Neutrophil (primary cell): ENCODE results near the gene SORCS1.

Source experiments
- H3K27ac ChIP-seq: fragments of 200-600 bp; sonication (generic); 2 replicates; pipeline ENCODE4 v1.5.1; 2016; ENCODE audit warnings: mild to moderate bottlenecking, moderate library complexity
- H3K27me3 ChIP-seq: fragments of 200-600 bp; sonication (generic); 2 replicates; pipeline ENCODE4 v1.6.0; 2016; ENCODE audit warnings: mild to moderate bottlenecking
- H3K36me3 ChIP-seq: fragments of 200-600 bp; sonication (generic); 2 replicates; pipeline ENCODE4 v1.5.1; 2017
- H3K4me1 ChIP-seq, 2 experiments: fragments of 200-600 bp in 1 of 2; sonication (generic) in 1 of 2; 1 replicate in 1 of 2; 2 replicates in 1 of 2; pipeline versions ENCODE4 v1.5.1 to v1.6.1; 2013 to 2016; ENCODE audit warnings: low read depth in 1 of 2, low read length in 1 of 2, mild to moderate bottlenecking in 1 of 2, moderate library complexity in 1 of 2; ENCODE audit not compliant: control insufficient read depth in 1 of 2, insufficient read depth in 1 of 2
- H3K4me3 ChIP-seq, 2 experiments: fragments of 200-600 bp in 1 of 2; sonication (generic) in 1 of 2; 1 replicate in 1 of 2; 2 replicates in 1 of 2; pipeline ENCODE4 v1.5.1; 2013 to 2016; ENCODE audit warnings: low read depth in 1 of 2, low read length in 1 of 2, mild to moderate bottlenecking in 1 of 2, moderate library complexity in 1 of 2
- H3K9me3 ChIP-seq: fragments of 200-600 bp; sonication (generic); 2 replicates; pipeline ENCODE4 v1.5.1; 2016
- TF ChIP-seq, protein P1 (sequence below): fragments of 200-600 bp; sonication (generic); IDR thresholded peaks from 2 replicates; pipeline ENCODE4 v1.5.1; 2016; ENCODE audit warnings: antibody characterized with exemption

Gene SORCS1

GRCh38 chr10:107163881-107164861 is at the start of gene SORCS1:
SORCS1 (minus strand) TSS chr10:107164706.
- Histone ChIP-seq H3K4me3 (no peak within 1 kb of the TSS), H3K36me3 (no peaks in the 10 kb centered on the region), H3K4me1 (no peaks in the 10 kb centered on the region), H3K27ac (no peak within 1 kb of the TSS), H3K9me3 (no peaks in the 10 kb centered on the region), H3K27me3 (peaks cover 73% of the 10 kb centered on the region)
- TF ChIP-seq, protein P1, sequence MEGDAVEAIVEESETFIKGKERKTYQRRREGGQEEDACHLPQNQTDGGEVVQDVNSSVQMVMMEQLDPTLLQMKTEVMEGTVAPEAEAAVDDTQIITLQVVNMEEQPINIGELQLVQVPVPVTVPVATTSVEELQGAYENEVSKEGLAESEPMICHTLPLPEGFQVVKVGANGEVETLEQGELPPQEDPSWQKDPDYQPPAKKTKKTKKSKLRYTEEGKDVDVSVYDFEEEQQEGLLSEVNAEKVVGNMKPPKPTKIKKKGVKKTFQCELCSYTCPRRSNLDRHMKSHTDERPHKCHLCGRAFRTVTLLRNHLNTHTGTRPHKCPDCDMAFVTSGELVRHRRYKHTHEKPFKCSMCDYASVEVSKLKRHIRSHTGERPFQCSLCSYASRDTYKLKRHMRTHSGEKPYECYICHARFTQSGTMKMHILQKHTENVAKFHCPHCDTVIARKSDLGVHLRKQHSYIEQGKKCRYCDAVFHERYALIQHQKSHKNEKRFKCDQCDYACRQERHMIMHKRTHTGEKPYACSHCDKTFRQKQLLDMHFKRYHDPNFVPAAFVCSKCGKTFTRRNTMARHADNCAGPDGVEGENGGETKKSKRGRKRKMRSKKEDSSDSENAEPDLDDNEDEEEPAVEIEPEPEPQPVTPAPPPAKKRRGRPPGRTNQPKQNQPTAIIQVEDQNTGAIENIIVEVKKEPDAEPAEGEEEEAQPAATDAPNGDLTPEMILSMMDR, result no peak

GRCh38 chr10:107214261-107214660 is 49.8 kb upstream of the SORCS1 start:
- TF ChIP-seq, protein P1, result no peak
- Histone ChIP-seq H3K4me1 (no peaks in the 10 kb centered on the region), H3K27me3 (no peaks in the 10 kb centered on the region), H3K27ac (no peak overlapping the region), H3K36me3 (no peaks in the 10 kb centered on the region), H3K4me3 (no peak overlapping the region), H3K9me3 (no peaks in the 10 kb centered on the region)

DNA sequence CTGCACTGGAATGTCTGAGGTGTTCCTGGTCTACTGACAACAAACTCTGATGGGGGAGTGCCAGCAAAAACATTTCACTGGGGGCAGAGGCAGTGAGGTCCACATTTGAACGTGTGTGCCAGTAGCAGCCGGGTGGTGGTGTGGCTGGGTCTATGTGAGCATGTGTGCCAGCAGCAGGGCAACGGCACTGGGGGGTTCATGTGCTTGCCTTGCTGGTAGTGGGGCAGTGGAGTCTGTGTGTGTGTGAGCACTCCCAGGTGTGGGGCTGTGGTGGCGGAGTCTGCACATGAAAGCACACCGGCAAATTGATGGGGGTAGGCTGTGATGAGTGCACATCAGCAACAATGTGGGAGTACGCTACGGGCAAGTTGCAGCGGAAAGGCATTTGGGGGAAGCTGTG is 49.4 kb upstream of the SORCS1 start:
- Histone ChIP-seq H3K27ac (no peak overlapping the region), H3K9me3 (no peaks in the 10 kb centered on the region), H3K36me3 (no peaks in the 10 kb centered on the region), H3K27me3 (no peaks in the 10 kb centered on the region), H3K4me1 (no peaks in the 10 kb centered on the region), H3K4me3 (no peak overlapping the region)
- TF ChIP-seq, protein P1, result no peak

DNA sequence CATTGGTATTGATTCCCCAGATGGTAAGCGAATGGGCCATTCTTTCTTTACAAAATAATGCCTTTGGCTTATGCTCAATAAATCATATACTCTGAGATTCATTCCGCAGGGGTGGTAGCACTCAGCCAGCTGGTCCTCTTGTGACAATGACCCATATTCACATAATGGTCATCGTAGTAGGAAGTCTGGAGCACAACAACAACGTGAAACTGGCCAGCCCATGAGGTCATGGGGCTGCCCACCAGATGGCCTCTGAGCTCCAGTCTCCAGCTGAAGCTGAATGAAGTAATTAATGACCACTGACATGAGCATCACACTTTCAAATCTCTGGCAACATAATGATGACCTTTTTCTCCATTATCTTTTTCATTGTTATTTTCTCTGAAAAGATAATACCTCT is 42.3 kb upstream of the SORCS1 start:
- H3K4me1 ChIP-seq, result no peaks in the 10 kb centered on the region
- H3K27me3 ChIP-seq, result no peaks in the 10 kb centered on the region
- TF ChIP-seq, protein P1, result no peak
- no peak overlapping the region for H3K27ac ChIP-seq
- no peaks in the 10 kb centered on the region for H3K36me3 ChIP-seq
- H3K4me3 ChIP-seq, result no peak overlapping the region
- no peaks in the 10 kb centered on the region for H3K9me3 ChIP-seq

DNA sequence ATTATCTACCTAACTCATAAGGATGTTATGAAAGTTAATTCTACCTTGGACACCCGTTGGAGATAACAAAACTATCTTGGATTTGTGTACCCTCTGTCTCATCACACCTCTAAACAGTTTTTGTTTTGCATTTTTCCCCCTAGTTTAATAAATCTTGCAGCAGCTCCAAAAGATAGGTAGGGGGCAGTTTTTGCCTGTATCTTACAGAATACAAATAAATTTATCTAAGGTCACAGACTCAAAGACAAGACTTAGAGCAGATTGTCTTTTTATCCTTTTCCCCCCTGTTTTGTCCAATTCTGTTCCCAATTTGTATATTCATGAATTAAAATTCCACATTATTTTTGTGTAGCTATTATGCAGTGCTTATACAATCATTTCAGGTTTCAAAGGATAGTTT is 5.0 kb upstream of the SORCS1 start:
- peaks cover 30% of the 10 kb centered on the region for H3K27me3 ChIP-seq
- no peak overlapping the region for H3K27ac ChIP-seq
- no peaks in the 10 kb centered on the region for H3K9me3 ChIP-seq
- no peaks in the 10 kb centered on the region for H3K4me1 ChIP-seq
- TF ChIP-seq, protein P1, result no peak
- no peaks in the 10 kb centered on the region for H3K36me3 ChIP-seq
- no peak overlapping the region for H3K4me3 ChIP-seq
